H1 (cell line): ENCODE data around the gene OPN3. TPM values are rescaled to one million over a fixed set of nuclear protein-coding genes. Genes with fewer than 3 reads are reported as not detected.

ENCODE experiments used
- CTCF ChIA-PET: fragments of 300-600 bp; sonication (Branson Sonifier 250); formaldehyde crosslinking; loops from one replicate; lab custom pipeline; 2021; ENCODE audit not compliant: partially characterized antibody; lab: Charles Lee
- POLR2A ChIA-PET: fragments of 300-600 bp; sonication (Branson Sonifier 250); formaldehyde crosslinking; loops from one replicate; lab custom pipeline; 2021; ENCODE audit warnings: inconsistent platforms; ENCODE audit not compliant: partially characterized antibody; lab: Charles Lee
- DNase-seq, 2 experiments: peaks; one replicate each; pipeline versions ENCODE4 v3.0.0 to v3.0.0-alpha.2; 2010 to 2022; ENCODE audit warnings: low spot score in 2 of 2, low read depth in 1 of 2, mixed read lengths in 1 of 2
- FAIRE-seq: peaks from 2 replicates; lab custom pipeline; 2011; peaks lifted over from hg19 to GRCh38; lab: Jason Lieb, UNC
- H2AFZ ChIP-seq: 2 replicates; pipeline ENCODE4 v1.8.1; 2012; ENCODE audit warnings: low read length, inconsistent platforms
- H2AK5ac ChIP-seq: 2 replicates; pipeline ENCODE4 v1.6.1; 2013; ENCODE audit warnings: low read depth, low read length
- H2BK120ac ChIP-seq: replicated peaks from 2 replicates; pipeline ENCODE3; 2013; ENCODE audit warnings: low read depth, low read length, inconsistent platforms
- H2BK12ac ChIP-seq: 2 replicates; pipeline ENCODE4 v1.6.1; 2013; ENCODE audit warnings: low read depth, low read length
- H2BK15ac ChIP-seq: 2 replicates; pipeline ENCODE4 v1.6.1; 2013; ENCODE audit warnings: low read length
- H2BK20ac ChIP-seq: 2 replicates; pipeline ENCODE4 v1.6.1; 2013; ENCODE audit warnings: low read length
- H2BK5ac ChIP-seq: 2 replicates; pipeline ENCODE4 v1.6.1; 2013; ENCODE audit warnings: low read depth, low read length
- H3K14ac ChIP-seq: 2 replicates; pipeline ENCODE4 v1.6.1; 2013; ENCODE audit warnings: inconsistent platforms; ENCODE audit not compliant: insufficient read length
- H3K18ac ChIP-seq: 2 replicates; pipeline ENCODE4 v1.6.1; 2013; ENCODE audit warnings: low read length; ENCODE audit errors: extremely low read depth
- H3K23ac ChIP-seq: 2 replicates; pipeline ENCODE4 v1.6.1; 2013; ENCODE audit warnings: inconsistent platforms; ENCODE audit not compliant: insufficient read length
- H3K23me2 ChIP-seq: 2 replicates; pipeline ENCODE4 v1.6.1; 2013; ENCODE audit warnings: low read depth, low read length
- H3K27ac ChIP-seq: 2 replicates; pipeline ENCODE4 v1.6.1; 2011; ENCODE audit warnings: low read depth, low read length, inconsistent platforms
- H3K27me3 ChIP-seq, 4 experiments: replicated peaks in 1 of 4; 1 replicate in 1 of 4; 2 replicates in 3 of 4; pipeline versions ENCODE4 v1.6.1 to v1.8.1; 2011 to 2013; ENCODE audit warnings: low read length in 3 of 4, mild to moderate bottlenecking in 3 of 4, inconsistent platforms in 2 of 4, mixed read lengths in 2 of 4, moderate library complexity in 1 of 4; ENCODE audit not compliant: control insufficient read depth in 3 of 4, insufficient read depth in 3 of 4; ENCODE audit errors: extremely low read depth in 1 of 4
- H3K36me3 ChIP-seq, 4 experiments: 2 replicates each; pipeline versions ENCODE4 v1.6.1 to v1.8.1; 2011 to 2013; ENCODE audit warnings: mild to moderate bottlenecking in 4 of 4, low read length in 3 of 4, moderate library complexity in 2 of 4, control low read depth in 1 of 4, inconsistent platforms in 1 of 4; ENCODE audit not compliant: insufficient read depth in 4 of 4, control insufficient read depth in 2 of 4
- H3K4ac ChIP-seq: replicated peaks from 2 replicates; pipeline ENCODE3; 2013; ENCODE audit warnings: low read length, low read depth, mixed read lengths, inconsistent platforms; ENCODE audit not compliant: insufficient read length
- H3K4me1 ChIP-seq, 4 experiments: replicated peaks in 1 of 4; 1 replicate in 1 of 4; 2 replicates in 3 of 4; pipeline versions ENCODE4 v1.6.1 to v1.8.1; 2011 to 2013; ENCODE audit warnings: low read length in 3 of 4, inconsistent platforms in 2 of 4, mixed read lengths in 1 of 4; ENCODE audit not compliant: insufficient read depth in 4 of 4, control insufficient read depth in 3 of 4
- H3K4me2 ChIP-seq, 2 experiments: 2 replicates each; pipeline versions ENCODE4 v1.6.1 to v1.8.1; 2011 to 2013; ENCODE audit warnings: low read depth in 2 of 2, low read length in 2 of 2, control low read depth in 1 of 2, inconsistent platforms in 1 of 2, mild to moderate bottlenecking in 1 of 2; ENCODE audit not compliant: insufficient read depth in 1 of 2
- H3K4me3 ChIP-seq, 4 experiments: fragments of 200-600, 300-600 bp in 1 of 4; sonication (generic), shearing (Covaris generic), sonication (Bioruptor Twin) in 1 of 4; 2 replicates each; pipeline versions ENCODE4 v1.5.1 to v1.8.1; 2011 to 2016; ENCODE audit warnings: low read length in 4 of 4, low read depth in 3 of 4, control low read depth in 2 of 4, inconsistent platforms in 2 of 4, mild to moderate bottlenecking in 2 of 4, mixed read lengths in 1 of 4, moderate library complexity in 1 of 4; ENCODE audit not compliant: insufficient read depth in 2 of 4; ENCODE audit errors: extremely low read depth in 1 of 4
- H3K56ac ChIP-seq: replicated peaks from 2 replicates; pipeline ENCODE3; 2013; ENCODE audit warnings: low read depth, mild to moderate bottlenecking, mixed read lengths, low read length, inconsistent platforms; ENCODE audit not compliant: insufficient read length
- H3K79me1 ChIP-seq: 2 replicates; pipeline ENCODE4 v1.6.1; 2013; ENCODE audit warnings: low read depth, low read length, control low read depth
- H3K79me2 ChIP-seq, 2 experiments: 2 replicates each; pipeline versions ENCODE4 v1.6.1 to v1.8.1; 2012 to 2013; ENCODE audit warnings: low read length in 2 of 2, mild to moderate bottlenecking in 2 of 2, inconsistent platforms in 1 of 2; ENCODE audit not compliant: insufficient read depth in 2 of 2, control insufficient read depth in 1 of 2
- H3K9ac ChIP-seq, 4 experiments: replicated peaks in 1 of 4; 1 replicate in 1 of 4; 2 replicates in 3 of 4; pipeline versions ENCODE4 v1.6.1 to v1.8.1; 2011 to 2013; ENCODE audit warnings: low read depth in 3 of 4, low read length in 3 of 4, control low read depth in 2 of 4, mild to moderate bottlenecking in 2 of 4, moderate library complexity in 2 of 4, inconsistent platforms in 1 of 4; ENCODE audit errors: extremely low read depth in 1 of 4
- H3K9me3 ChIP-seq, 2 experiments: 2 replicates each; pipeline versions ENCODE4 v1.6.1 to v1.8.1; 2012 to 2013; ENCODE audit warnings: mild to moderate bottlenecking in 2 of 2, moderate library complexity in 2 of 2, control low read depth in 1 of 2, inconsistent platforms in 1 of 2, low read depth in 1 of 2, low read length in 1 of 2, mixed read lengths in 1 of 2; ENCODE audit not compliant: insufficient read depth in 2 of 2
- H4K20me1 ChIP-seq, 2 experiments: replicated peaks in 1 of 2; 2 replicates each; pipeline versions ENCODE3 to v1.8.1; 2011 to 2013; ENCODE audit warnings: inconsistent platforms in 2 of 2, low read length in 2 of 2, mild to moderate bottlenecking in 1 of 2; ENCODE audit not compliant: insufficient read depth in 2 of 2, control insufficient read depth in 1 of 2
- H4K5ac ChIP-seq: 2 replicates; pipeline ENCODE4 v1.6.1; 2013; ENCODE audit warnings: low read length, low read depth, mixed read lengths, inconsistent platforms; ENCODE audit not compliant: insufficient read length
- H4K8ac ChIP-seq: 2 replicates; pipeline ENCODE4 v1.8.0; 2013; ENCODE audit warnings: mild to moderate bottlenecking, moderate library complexity, low read length, inconsistent platforms; ENCODE audit not compliant: insufficient read depth; ENCODE audit errors: extremely low read depth
- H4K91ac ChIP-seq: replicated peaks from 2 replicates; pipeline ENCODE3; 2013; ENCODE audit warnings: low read length, mixed read lengths, inconsistent platforms; ENCODE audit not compliant: insufficient read length
- CTBP2 ChIP-seq: IDR thresholded peaks from 2 replicates; pipeline ENCODE4 v1.7.0; 2011; ENCODE audit warnings: borderline replicate concordance, mild to moderate bottlenecking, moderate library complexity, mixed read lengths, low read length; ENCODE audit not compliant: insufficient read depth, insufficient read length
- CTCF ChIP-seq, 3 experiments: IDR thresholded peaks; 1 replicate in 2 of 3; 2 replicates in 1 of 3; pipeline versions ENCODE4 v1.5.1 to v1.6.1; 2011; ENCODE audit warnings: low read length in 3 of 3, mild to moderate bottlenecking in 3 of 3, inconsistent platforms in 2 of 3, low read depth in 1 of 3, moderate library complexity in 1 of 3; ENCODE audit not compliant: insufficient read depth in 1 of 3; ENCODE audit errors: control extremely low read depth in 1 of 3
- EGR1 ChIP-seq: IDR thresholded peaks from 2 replicates; pipeline ENCODE4 v1.6.1; 2011; ENCODE audit warnings: low read depth, low read length, borderline replicate concordance
- HDAC2 ChIP-seq, 2 experiments: fragments of 300-600 bp in 1 of 2; sonication (generic) in 1 of 2; IDR thresholded peaks; 2 replicates each; pipeline ENCODE4 v1.6.1; 2011 to 2012; ENCODE audit warnings: low read depth in 2 of 2, low read length in 2 of 2, mild to moderate bottlenecking in 2 of 2, moderate library complexity in 2 of 2, borderline replicate concordance in 1 of 2, inconsistent platforms in 1 of 2
- MAX ChIP-seq: IDR thresholded peaks from 2 replicates; pipeline ENCODE4 v1.6.1; 2012; ENCODE audit warnings: inconsistent platforms
- NRF1 ChIP-seq: IDR thresholded peaks from 2 replicates; pipeline ENCODE4 v1.6.1; 2011; ENCODE audit warnings: mild to moderate bottlenecking, low read depth, low read length, improper control_type of control experiment
- SIX5 ChIP-seq: IDR thresholded peaks from 2 replicates; pipeline ENCODE4 v1.6.1; 2011; ENCODE audit warnings: mild to moderate bottlenecking, low read depth, low read length
- SUZ12 ChIP-seq: fragments of 200-600 bp; sonication (generic); IDR thresholded peaks from 2 replicates; pipeline ENCODE4 v1.6.1; 2012; ENCODE audit warnings: mild to moderate bottlenecking, inconsistent platforms, low read length, moderate library complexity, mixed read lengths
- WGBS, 2 experiments: shearing (Covaris generic) in 1 of 2; methylation state at CpG; one replicate each; pipeline versions ENCODE4 v1.1.6 to v1.1.7; 2013 to 2015; ENCODE audit warnings: low lambda C conversion rate in 2 of 2, mixed read lengths in 2 of 2, inconsistent platforms in 1 of 2, low coverage in 1 of 2, missing lambda C conversion rate in 1 of 2; ENCODE audit not compliant: insufficient replicate concordance in 2 of 2, insufficient coverage in 1 of 2, insufficient read length in 1 of 2; ENCODE audit errors: extremely low coverage in 1 of 2, missing lambda C conversion rate in 1 of 2; 5-methylcytosine and 5-hydroxymethylcytosine counted together
- polyA plus RNA-seq, 7 experiments: library from polyadenylated mRNA; depleted of rRNA in 3 of 7; stranded (reverse) in 5 of 7; unstranded in 2 of 7; fragments of >200 nt in 5 of 7; fragments of 200-250 nt in 2 of 7; gene quantifications; 1 replicate in 5 of 7; 2 replicates in 1 of 7; 4 replicates in 1 of 7; pipeline versions ENCODE4 v1.2.1 to v1.2.3, GENCODE V29; 2011 to 2013; ENCODE audit warnings: missing spikeins in 2 of 7, mixed read lengths in 2 of 7
- total RNA-seq: library from RNA; stranded (reverse); fragmentation: NEBNext Ultra II Directional; extraction: Animal tissue kit (Norgen Biotek cat#: 25700); gene quantifications from 2 replicates; pipeline ENCODE4 v1.2.1, GENCODE V29; 2021

The OPN3 gene
- total and polyA plus RNA-seq, 2 of the 8 experiments (the other 6 are each of a cell fraction or from before 2014, with no cell fraction given) = 8.8 to 19.4 TPM

- FAIRE-seq (no peak), DNase-seq (no peak)
- H2AFZ ChIP-seq = no peak overlapping the region
- H3K56ac ChIP-seq = no peak overlapping the region
- H3K27me3 ChIP-seq = no peaks in the 10 kb centered on the region
- H3K23ac ChIP-seq = no peak overlapping the region
- H2BK120ac ChIP-seq = no peak overlapping the region
- no peak overlapping the region for H2BK5ac ChIP-seq
- no peaks in the 10 kb centered on the region for H3K23me2 ChIP-seq
- no peak overlapping the region for H3K27ac ChIP-seq
- H3K4me3 ChIP-seq = no peak overlapping the region
- H3K79me1 ChIP-seq = no peaks in the 10 kb centered on the region
- H3K9ac ChIP-seq = no peak overlapping the region
- no peak overlapping the region for H4K91ac ChIP-seq
- H4K8ac ChIP-seq = no peak overlapping the region
- no peak overlapping the region for H2BK15ac ChIP-seq
- ChIA-PET POLR2A (no interaction called here), CTCF (interaction anchor here (0.6 kb wide), 1 partner anchor 30 kb away, joined by 3 read pairs; no protein-coding TSS in a partner anchor)
- peaks cover 0 to 2% of the 10 kb centered on the region in 2 experiments for H4K20me1 ChIP-seq
- no peak overlapping the region for H3K4ac ChIP-seq
- no peak overlapping the region for H2BK20ac ChIP-seq
- H2AK5ac ChIP-seq = no peak overlapping the region
- no peak overlapping the region for H2BK12ac ChIP-seq
- no peaks in the 10 kb centered on the region for H3K9me3 ChIP-seq
- H3K79me2 ChIP-seq = no peaks in the 10 kb centered on the region
- no peak overlapping the region for H4K5ac ChIP-seq
- no peak overlapping the region for H3K18ac ChIP-seq
- no peak overlapping the region for H3K4me2 ChIP-seq
- H3K14ac ChIP-seq = no peak overlapping the region
- H3K36me3 ChIP-seq = no peaks in the 10 kb centered on the region
- WGBS, 2 experiments = 93% methylated on average over 1 of the region's 1 CpG; no CpG with 5 or more reads in 1 of the 2 experiments
- no peaks in the 10 kb centered on the region for H3K4me1 ChIP-seq
- TF ChIP-seq SIX5 (no peak), MAX (no peak), SUZ12 (no peak), CTCF (IDR thresholded peaks at IDR 0.05; ENCODE audit: control extremely low read depth in 1 of 3, insufficient read depth in 1 of 3, low read depth in 1 of 3, low read length in 3 of 3) (no peak), EGR1 (no peak), NRF1 (no peak), CTBP2 (no peak), HDAC2 (IDR thresholded peaks at IDR 0.05; ENCODE audit: borderline replicate concordance in 1 of 2, low read depth in 2 of 2, low read length in 2 of 2) (no peak)
Observed at GRCh38 chr1:241674805-241675384, 34.7 kb upstream of the OPN3 start.
